UCSD-AML1 (cell line): ENCODE measurements around the gene NEB.

Experiments used
- DNase-seq: peaks from one replicate; lab custom pipeline; 2025; ENCODE audit not compliant: unreplicated experiment; lab: John Stamatoyannopoulos, UW

The NEB gene, protein sequence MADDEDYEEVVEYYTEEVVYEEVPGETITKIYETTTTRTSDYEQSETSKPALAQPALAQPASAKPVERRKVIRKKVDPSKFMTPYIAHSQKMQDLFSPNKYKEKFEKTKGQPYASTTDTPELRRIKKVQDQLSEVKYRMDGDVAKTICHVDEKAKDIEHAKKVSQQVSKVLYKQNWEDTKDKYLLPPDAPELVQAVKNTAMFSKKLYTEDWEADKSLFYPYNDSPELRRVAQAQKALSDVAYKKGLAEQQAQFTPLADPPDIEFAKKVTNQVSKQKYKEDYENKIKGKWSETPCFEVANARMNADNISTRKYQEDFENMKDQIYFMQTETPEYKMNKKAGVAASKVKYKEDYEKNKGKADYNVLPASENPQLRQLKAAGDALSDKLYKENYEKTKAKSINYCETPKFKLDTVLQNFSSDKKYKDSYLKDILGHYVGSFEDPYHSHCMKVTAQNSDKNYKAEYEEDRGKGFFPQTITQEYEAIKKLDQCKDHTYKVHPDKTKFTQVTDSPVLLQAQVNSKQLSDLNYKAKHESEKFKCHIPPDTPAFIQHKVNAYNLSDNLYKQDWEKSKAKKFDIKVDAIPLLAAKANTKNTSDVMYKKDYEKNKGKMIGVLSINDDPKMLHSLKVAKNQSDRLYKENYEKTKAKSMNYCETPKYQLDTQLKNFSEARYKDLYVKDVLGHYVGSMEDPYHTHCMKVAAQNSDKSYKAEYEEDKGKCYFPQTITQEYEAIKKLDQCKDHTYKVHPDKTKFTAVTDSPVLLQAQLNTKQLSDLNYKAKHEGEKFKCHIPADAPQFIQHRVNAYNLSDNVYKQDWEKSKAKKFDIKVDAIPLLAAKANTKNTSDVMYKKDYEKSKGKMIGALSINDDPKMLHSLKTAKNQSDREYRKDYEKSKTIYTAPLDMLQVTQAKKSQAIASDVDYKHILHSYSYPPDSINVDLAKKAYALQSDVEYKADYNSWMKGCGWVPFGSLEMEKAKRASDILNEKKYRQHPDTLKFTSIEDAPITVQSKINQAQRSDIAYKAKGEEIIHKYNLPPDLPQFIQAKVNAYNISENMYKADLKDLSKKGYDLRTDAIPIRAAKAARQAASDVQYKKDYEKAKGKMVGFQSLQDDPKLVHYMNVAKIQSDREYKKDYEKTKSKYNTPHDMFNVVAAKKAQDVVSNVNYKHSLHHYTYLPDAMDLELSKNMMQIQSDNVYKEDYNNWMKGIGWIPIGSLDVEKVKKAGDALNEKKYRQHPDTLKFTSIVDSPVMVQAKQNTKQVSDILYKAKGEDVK (N-terminal part only)

GRCh38 chr2:151733771-151734672 is at the start of gene NEB:
NEB (minus strand) TSS chr2:151734476; CDS start chr2:151733156, 1,320 bp downstream.
- DNase-seq = no peak

- DNase-seq = no peak
These were observed 48.9 kb upstream of the NEB start for GRCh38 chr2:151783133-151783520.

DNA sequence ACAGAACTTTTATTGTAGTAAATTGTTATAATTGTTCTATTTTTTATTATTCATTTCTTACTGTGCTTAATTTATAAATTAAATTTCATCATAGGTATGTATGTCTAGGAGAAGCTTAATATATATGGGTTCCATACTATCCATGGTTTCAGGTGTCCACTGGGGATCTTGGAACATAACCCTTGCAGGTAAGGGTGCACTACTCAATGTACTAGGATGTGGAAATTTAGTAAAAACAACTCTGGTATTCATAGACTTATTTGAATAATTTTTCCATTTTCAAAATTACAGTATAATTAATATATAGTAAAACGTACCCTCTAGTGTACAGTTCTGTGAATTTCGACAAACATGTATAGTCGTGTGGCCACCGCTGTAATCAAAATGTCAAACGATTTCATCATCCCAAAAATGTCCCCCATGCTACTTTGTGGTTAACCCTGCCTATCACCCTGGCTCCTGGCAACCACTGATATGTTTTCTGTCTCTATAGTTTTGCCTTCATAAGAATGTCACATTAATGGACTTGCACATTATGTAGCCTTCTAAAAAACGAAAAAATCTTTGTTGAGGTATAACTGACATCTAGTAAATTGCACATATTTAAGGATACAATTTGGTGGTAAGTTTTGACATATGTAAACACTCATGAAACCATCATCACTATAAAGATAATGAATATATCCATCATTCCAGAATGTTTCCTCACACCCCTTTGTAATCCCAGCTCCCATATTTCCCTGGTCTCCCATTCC is 48.3 kb upstream of the NEB start:
- no peak for DNase-seq

DNA sequence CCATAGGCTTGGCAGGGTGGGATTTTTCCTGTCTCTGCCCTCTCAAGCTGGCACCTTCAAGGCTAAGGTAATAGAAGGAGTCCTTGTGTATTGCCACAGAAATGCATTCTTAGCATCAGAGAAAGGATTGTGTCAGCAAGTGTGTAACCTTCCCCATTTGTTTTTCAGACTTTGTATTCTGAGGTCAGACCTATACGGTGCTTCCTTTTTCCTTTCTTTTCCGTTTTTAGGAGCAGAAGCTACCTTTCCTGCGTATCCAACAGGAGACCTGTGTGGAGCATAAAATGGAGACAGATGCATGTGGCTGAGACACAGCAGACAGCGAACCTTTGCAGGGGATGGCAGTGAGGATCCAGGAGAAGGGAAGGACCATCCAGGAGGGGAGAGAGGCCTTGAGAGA is 47.4 kb upstream of the NEB start:
- DNase-seq = no peak

DNA sequence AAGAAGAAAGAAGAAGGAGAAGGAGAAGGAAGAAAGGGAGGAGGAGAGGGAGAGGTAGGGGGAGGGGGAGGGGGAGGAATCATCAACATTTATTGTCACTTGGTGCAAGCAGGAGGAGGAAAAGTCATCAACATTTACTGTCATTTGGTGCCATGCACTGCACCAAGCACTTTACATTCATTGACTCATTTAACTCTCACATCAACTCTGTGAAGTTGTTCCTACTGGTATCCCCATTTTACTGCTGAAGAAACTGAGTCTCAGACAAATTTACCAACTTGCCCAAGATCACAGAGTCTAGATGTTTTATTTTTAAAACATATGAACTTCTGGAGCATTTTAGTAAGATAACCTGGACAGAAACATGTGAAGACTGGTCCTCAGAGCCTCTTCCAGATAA is 46.7 kb upstream of the NEB start:
- no peak for DNase-seq

GRCh38 chr2:151777935-151778334 is 43.7 kb upstream of the NEB start:
- no peak for DNase-seq

DNA sequence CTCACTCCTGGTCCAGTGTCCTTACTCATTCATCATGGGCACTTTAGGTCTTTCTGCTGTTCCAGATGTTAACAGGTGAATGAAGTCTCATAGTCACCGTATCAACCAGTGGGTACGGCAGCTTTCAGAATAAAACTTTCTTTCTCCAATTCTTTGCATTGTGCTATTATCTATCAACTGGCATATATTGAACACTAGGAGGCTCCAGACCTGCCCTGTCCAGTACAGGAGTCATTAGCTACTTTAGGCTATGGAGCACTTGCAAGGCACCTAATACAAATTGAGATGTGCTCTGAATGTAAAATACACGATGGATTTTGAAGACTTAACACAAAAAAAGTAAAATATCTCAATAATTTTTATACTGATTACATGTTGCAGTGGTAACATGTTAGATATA is 43.2 kb upstream of the NEB start:
- DNase-seq = no peak

DNA sequence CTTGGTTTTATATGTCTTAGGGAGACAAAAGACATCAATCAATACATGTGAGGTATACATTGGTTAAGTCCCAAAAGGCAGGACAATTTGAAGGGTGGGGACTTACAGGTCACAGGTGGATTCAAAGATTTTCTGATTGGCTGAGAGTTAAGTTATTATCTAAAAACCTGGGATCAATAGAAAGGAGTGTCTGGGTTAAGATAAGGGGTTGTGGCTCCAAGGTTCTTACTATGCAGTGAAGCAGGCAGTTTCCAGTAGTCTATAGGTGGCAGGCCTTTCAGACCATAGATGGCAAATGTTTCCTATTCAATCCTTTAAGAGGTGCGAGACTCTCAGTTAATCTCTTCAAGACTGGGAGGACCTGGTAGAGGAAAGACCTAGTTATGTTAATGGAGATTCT is 42.1 kb upstream of the NEB start:
- DNase-seq = no peak

- DNase-seq = no peak
These were observed 40.9 kb upstream of the NEB start for GRCh38 chr2:151775057-151775740.

DNA sequence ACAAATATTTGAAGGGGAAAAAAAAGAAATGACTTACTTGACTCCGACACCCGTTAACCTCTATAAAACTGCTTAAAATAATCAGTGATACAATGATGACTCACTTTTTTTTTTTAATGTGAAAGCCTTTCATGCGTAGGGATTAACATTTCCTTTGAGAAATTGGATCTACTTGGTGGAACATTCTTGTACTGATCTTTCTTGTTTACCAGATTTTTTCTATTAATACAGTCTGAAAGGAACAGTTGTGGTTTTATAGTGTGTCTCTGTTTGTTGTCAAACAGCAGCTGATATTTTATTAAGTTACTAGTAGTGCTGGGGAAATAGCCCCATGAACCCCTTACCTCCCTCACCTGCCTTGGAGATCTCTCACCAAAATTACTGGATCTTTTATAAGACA is 40.2 kb upstream of the NEB start:
- no peak for DNase-seq

- DNase-seq = no peak
These were observed 37.5 kb upstream of the NEB start for GRCh38 chr2:151771599-151772358.

- DNase-seq = no peak
These were observed 36.7 kb upstream of the NEB start for GRCh38 chr2:151770995-151771394.

DNA sequence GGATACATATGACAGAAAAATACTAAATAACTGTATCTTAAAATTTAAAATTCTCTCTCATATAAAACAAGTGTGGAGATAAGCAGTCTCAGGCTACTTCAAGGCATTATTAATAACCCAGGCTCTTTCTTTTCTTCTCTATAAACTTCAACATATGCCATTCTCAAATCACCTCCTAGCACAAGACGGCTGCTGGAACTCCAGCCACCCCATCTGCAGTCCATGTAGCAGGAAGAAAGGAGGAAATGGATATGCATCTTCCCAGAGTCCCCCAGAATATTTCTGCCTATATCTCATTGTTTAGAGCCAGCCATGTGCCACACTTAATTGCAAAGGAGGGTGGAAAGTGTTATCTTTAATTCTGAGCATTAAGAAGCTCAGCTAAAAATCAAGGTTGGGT is 35.3 kb upstream of the NEB start:
- DNase-seq = no peak

DNA sequence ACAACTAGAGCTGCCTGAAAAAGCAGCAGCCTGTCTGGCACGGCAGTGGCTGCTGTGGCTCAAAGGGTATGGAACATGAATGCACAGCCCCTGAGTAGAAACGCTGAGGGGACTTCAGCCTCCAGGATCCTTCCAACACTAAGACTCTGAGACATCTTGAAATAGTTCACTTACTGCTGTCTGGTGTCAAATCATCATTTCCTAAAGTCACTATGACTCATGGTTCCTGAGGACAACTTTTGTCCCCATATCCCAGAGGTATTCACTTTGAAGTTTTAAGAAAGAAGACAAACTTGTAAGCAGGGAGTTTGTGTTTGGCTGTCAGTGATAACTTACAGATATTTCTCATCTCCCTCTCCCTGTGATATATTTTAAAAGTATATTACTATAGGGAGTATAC is 33.3 kb upstream of the NEB start:
- peak; percentile 20 for DNase-seq

- peak; percentile 20 for DNase-seq
These were observed 32.3 kb upstream of the NEB start for GRCh38 chr2:151766437-151767153.

GRCh38 chr2:151765760-151766410 is 31.6 kb upstream of the NEB start:
- peak; percentile 29 for DNase-seq

GRCh38 chr2:151762694-151763093 is 28.4 kb upstream of the NEB start:
- no peak for DNase-seq
